ENCODE results near the gene FAT4.

FAT4 gene

DNA sequence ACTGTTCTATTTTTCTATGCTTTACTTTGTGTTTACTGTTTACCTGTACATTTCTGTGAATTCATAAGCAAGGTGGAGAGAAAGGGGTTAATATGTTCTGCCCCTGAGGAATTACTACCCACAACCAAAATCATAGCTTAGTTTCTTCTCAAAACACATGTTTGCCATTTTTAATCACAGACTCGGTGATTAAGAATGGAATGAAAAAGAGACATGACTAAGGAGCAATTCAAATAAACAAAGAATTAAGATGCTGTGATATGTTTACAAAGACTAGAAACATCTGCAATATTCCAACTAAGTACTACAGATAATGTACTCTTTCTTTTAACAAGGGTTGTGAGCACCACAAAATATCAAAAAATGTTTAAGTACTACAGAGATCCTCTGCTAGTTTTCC lies 11.7 kb upstream of the FAT4 start:
- TF ChIP-seq, protein P1, sequence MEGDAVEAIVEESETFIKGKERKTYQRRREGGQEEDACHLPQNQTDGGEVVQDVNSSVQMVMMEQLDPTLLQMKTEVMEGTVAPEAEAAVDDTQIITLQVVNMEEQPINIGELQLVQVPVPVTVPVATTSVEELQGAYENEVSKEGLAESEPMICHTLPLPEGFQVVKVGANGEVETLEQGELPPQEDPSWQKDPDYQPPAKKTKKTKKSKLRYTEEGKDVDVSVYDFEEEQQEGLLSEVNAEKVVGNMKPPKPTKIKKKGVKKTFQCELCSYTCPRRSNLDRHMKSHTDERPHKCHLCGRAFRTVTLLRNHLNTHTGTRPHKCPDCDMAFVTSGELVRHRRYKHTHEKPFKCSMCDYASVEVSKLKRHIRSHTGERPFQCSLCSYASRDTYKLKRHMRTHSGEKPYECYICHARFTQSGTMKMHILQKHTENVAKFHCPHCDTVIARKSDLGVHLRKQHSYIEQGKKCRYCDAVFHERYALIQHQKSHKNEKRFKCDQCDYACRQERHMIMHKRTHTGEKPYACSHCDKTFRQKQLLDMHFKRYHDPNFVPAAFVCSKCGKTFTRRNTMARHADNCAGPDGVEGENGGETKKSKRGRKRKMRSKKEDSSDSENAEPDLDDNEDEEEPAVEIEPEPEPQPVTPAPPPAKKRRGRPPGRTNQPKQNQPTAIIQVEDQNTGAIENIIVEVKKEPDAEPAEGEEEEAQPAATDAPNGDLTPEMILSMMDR (IDR thresholded peaks at IDR 0.05; ENCODE audit: low read depth, low read length, missing control alignments): no peak
- DNase-seq: no peak
- in situ Hi-C loops (cut with HindIII; ENCODE audit: low pct_ligation_motif_present, low sequenced_read_pairs): loop anchor here (25.0 kb wide), 1 partner anchor 459 kb away; no protein-coding TSS in a partner anchor

GRCh38 chr4:125303821-125304220 lies 10.9 kb upstream of the FAT4 start:
- Histone ChIP-seq H3K27ac (no peak overlapping the region), H3K4me3 (ENCODE audit: low read depth, low read length) (no peak overlapping the region), H3K27me3 (replicated peaks) (no peaks in the 10 kb centered on the region), H3K36me3 (replicated peaks) (no peaks in the 10 kb centered on the region)
- in situ Hi-C loops (cut with HindIII; ENCODE audit: low pct_ligation_motif_present, low sequenced_read_pairs): loop anchor here (25.0 kb wide), 1 partner anchor 458 kb away; no protein-coding TSS in a partner anchor
- TF ChIP-seq, protein P1 (IDR thresholded peaks at IDR 0.05; ENCODE audit: low read depth, low read length, missing control alignments): no peak
- DNase-seq: no peak

More for the DNA sequence above, 11.7 kb upstream of the FAT4 start:
- no peak overlapping the region for H3K27ac ChIP-seq
- no peaks in the 10 kb centered on the region for H3K27me3 ChIP-seq (replicated peaks)
- H3K36me3 ChIP-seq (replicated peaks): no peaks in the 10 kb centered on the region
- H3K4me3 ChIP-seq (ENCODE audit: low read depth, low read length): no peak overlapping the region

GRCh38 chr4:125306112-125306511 lies 8.6 kb upstream of the FAT4 start:
- Histone ChIP-seq H3K4me3 (ENCODE audit: low read depth, low read length) (no peak overlapping the region), H3K27ac (no peak overlapping the region)
- TF ChIP-seq, protein P1 (IDR thresholded peaks at IDR 0.05; ENCODE audit: low read depth, low read length, missing control alignments): no peak

DNA sequence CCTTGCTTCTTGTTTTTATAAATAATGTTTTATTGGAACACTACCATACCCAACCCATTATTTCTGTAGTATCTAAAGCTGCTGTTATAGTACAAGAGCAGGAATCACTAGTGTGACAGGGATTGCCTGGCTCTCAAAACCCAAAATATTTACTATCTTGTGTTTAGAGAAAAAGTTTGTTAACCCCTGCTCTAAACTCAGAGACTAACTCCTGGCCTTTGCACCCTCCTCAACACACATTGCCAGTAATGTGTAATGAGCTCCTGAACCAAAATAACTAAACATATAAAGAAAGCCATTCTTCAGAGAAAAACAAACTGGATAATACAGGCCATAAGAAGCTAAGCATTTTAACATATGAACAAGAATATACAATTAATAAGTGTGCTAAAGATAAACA lies 8.2 kb upstream of the FAT4 start:
- no peaks in the 10 kb centered on the region for H3K36me3 ChIP-seq (replicated peaks)
- no peaks in the 10 kb centered on the region for H3K27me3 ChIP-seq (replicated peaks)
- DNase-seq: no peak
- H3K27ac ChIP-seq: no peak overlapping the region
- in situ Hi-C loops (cut with HindIII; ENCODE audit: low pct_ligation_motif_present, low sequenced_read_pairs): loop anchor here (25.0 kb wide), 1 partner anchor 456 kb away; no protein-coding TSS in a partner anchor
- H3K4me3 ChIP-seq (ENCODE audit: low read depth, low read length): no peak overlapping the region
- TF ChIP-seq, protein P1 (IDR thresholded peaks at IDR 0.05; ENCODE audit: low read depth, low read length, missing control alignments): no peak

More at GRCh38 chr4:125306112-125306511, 8.6 kb upstream of the FAT4 start:
- no peak for DNase-seq
- in situ Hi-C loops (cut with HindIII; ENCODE audit: low pct_ligation_motif_present, low sequenced_read_pairs): loop anchor here (25.0 kb wide), 1 partner anchor 456 kb away; no protein-coding TSS in a partner anchor
- Histone ChIP-seq H3K36me3 (replicated peaks) (no peaks in the 10 kb centered on the region), H3K27me3 (replicated peaks) (no peaks in the 10 kb centered on the region)

- TF ChIP-seq, protein P1 (IDR thresholded peaks at IDR 0.05; ENCODE audit: low read depth, low read length, missing control alignments): no peak
- in situ Hi-C loops (cut with HindIII; ENCODE audit: low pct_ligation_motif_present, low sequenced_read_pairs): loop anchor here (25.0 kb wide), 1 partner anchor 451 kb away; no protein-coding TSS in a partner anchor
- Histone ChIP-seq H3K27ac (no peak overlapping the region), H3K4me3 (ENCODE audit: low read depth, low read length) (no peak overlapping the region), H3K36me3 (replicated peaks) (no peaks in the 10 kb centered on the region), H3K27me3 (replicated peaks) (no peaks in the 10 kb centered on the region)
- no peak for DNase-seq
Observed at GRCh38 chr4:125311503-125311902, 3.3 kb upstream of the FAT4 start.

DNA sequence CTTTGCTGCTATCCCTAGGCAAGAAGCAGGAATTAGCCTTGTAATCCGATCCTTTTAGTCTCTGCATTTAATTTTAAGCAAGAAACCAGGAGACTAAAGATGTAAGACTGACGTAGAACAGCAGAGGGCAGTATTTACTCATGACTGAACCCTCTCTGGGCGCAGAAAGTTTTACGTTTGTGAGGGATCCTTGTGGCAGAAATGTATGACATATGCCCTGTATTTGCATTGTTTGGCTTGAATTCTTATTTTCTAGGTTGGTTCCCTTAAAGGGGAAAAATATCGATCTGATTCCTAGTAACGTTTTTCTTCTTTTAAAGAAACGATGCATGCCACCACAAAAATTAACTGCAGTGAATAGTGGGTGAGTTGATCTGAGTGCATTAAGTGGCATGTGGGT lies 1.3 kb upstream of the FAT4 start:
- TF ChIP-seq, protein P1 (IDR thresholded peaks at IDR 0.05; ENCODE audit: low read depth, low read length, missing control alignments): peak; percentile 78
- Histone ChIP-seq H3K27me3 (replicated peaks) (no peaks in the 10 kb centered on the region), H3K36me3 (replicated peaks) (no peaks in the 10 kb centered on the region), H3K27ac (no peak overlapping the region), H3K4me3 (ENCODE audit: low read depth, low read length) (no peak overlapping the region)
- peak; percentile 90 for DNase-seq
- in situ Hi-C loops (cut with HindIII; ENCODE audit: low pct_ligation_motif_present, low sequenced_read_pairs): loop anchor here (25.0 kb wide), 1 partner anchor 449 kb away; no protein-coding TSS in a partner anchor
